Heart left ventricle (tissue), 16 donors: ENCODE results near the gene ABR. TPM values are rescaled to one million over a fixed set of nuclear protein-coding genes. Genes with fewer than 3 reads are reported as not detected.

Source experiments
- ATAC-seq, 4 donors: fragments of 200-7000 bp; cut with Tn5 transposase; one replicate each; pipeline ENCODE4 v1.9.1; 2020 to 2022; ENCODE audit warnings: moderate library complexity in 4 of 4, mild to moderate bottlenecking in 3 of 4, moderate number of reproducible peaks in 1 of 4
- DNase-seq, 5 donors: peaks; one replicate each; pipeline ENCODE4 v3.0.0-alpha.2; 2020
- H3K27ac ChIP-seq, 12 donors: fragments of 200-600 bp; sonication (generic) in 4 of 12; one replicate each; pipeline versions ENCODE4 v1.5.0 to v1.8.0; 2016 to 2022; ENCODE audit warnings: mild to moderate bottlenecking in 2 of 12
- H3K27me3 ChIP-seq, 9 donors: fragments of 200-600 bp; sonication (generic) in 2 of 9; one replicate each; pipeline versions ENCODE4 v1.5.1 to v1.8.0; 2016 to 2022; ENCODE audit warnings: mild to moderate bottlenecking in 3 of 9
- H3K36me3 ChIP-seq, 9 donors: fragments of 200-600 bp; sonication (generic) in 2 of 9; one replicate each; pipeline versions ENCODE4 v1.5.0 to v1.8.0; 2018 to 2022; ENCODE audit warnings: mild to moderate bottlenecking in 2 of 9
- H3K4me1 ChIP-seq, 12 donors: fragments of 200-600 bp; sonication (generic) in 4 of 12; one replicate each; pipeline versions ENCODE4 v1.5.0 to v1.8.0; 2016 to 2022; ENCODE audit warnings: mild to moderate bottlenecking in 3 of 12
- H3K4me3 ChIP-seq, 12 donors: fragments of 200-600 bp; sonication (generic) in 4 of 12; one replicate each; pipeline versions ENCODE4 v1.5.0 to v1.8.0; 2017 to 2022; ENCODE audit warnings: mild to moderate bottlenecking in 9 of 12, moderate library complexity in 4 of 12
- H3K9me3 ChIP-seq, 12 donors: fragments of 200-600 bp; sonication (generic) in 4 of 12; one replicate each; pipeline versions ENCODE4 v1.5.0 to v1.8.0; 2016 to 2022; ENCODE audit warnings: mild to moderate bottlenecking in 1 of 12
- POLR2A ChIP-seq, 2 donors: fragments of 450-650 bp; IDR thresholded peaks; one replicate each; pipeline ENCODE4 v1.6.1; 2017; ENCODE audit warnings: antibody characterized with exemption in 2 of 2, mild to moderate bottlenecking in 2 of 2, moderate library complexity in 2 of 2
- WGBS, 4 donors: extraction: QIAGEN DNeasy Blood & Tissue Kit in 2 of 4; methylation state at CpG; one replicate each; pipeline versions ENCODE4 v1.1.5 to v1.1.7; 2013 to 2018; 5-methylcytosine and 5-hydroxymethylcytosine counted together
- intact Hi-C, 10 donors: fragments of 100-400 bp; cut with DNase I; formaldehyde crosslinking; loops; one replicate each; pipeline versions ENCODE4 v1.11.1 to v1.14.2; 2022
- microRNA-seq, 4 donors: library from miRNA; unstranded; fragments of <30 nt; microRNA quantifications; one replicate each; pipeline versions ENCODE4 to v1.2.0, GENCODE V29; 2017 to 2020
- polyA plus RNA-seq, 2 donors: library from polyadenylated mRNA; stranded (reverse); fragments of 200-250 nt; gene quantifications; one replicate each; pipeline ENCODE4 v1.2.3, GENCODE V29; 2013
- total RNA-seq, 9 donors: library from RNA; depleted of rRNA in 2 of 9; stranded (reverse); fragments of >200 nt in 2 of 9; fragmentation: NEBNext Ultra II Directional in 3 of 9; extraction: Animal tissue kit (Norgen Biotek cat#: 25700) in 3 of 9; gene quantifications; one replicate each; pipeline versions ENCODE4 v1.1.0 to v1.2.4, GENCODE V29; 2016 to 2023
- TF ChIP-seq, protein P1 (sequence below), 12 donors: fragments of 200-600 bp; sonication (generic) in 4 of 12; IDR thresholded peaks; one replicate each; pipeline versions ENCODE4 v1.5.0 to v1.8.0; 2018 to 2022; ENCODE audit warnings: antibody characterized with exemption in 12 of 12, mild to moderate bottlenecking in 5 of 12
- donor health status: ischemic (EF 13 %, LVEDD 7.1; RV severe dilation, severe dysfunction).
- donor health status: healthy with polysubstance abuse.
- donor health status: DM: no; HTN: yes; CAD: no.
- donor health status: DM: no; HTN: no; CAD: no.
- donor health status: ischemic (EF 25% LVEDD 6.9; RV normal size, moderate dysfunction).
- donor health status: ischemic (EF 25% LVEDD 5.7; RV mildly dilated, moderate dysfunction).
- donor health status: healthy.
- donor health status: DM: yes; HTN: yes; CAD: no.
- donor health status: ischemic (EF 35%, LVEDD 5.7; RV mildly dilated, moderate dysfunction).
- donor health status: nonischemic (EF 11% LVEDD 7.7; RV severe dilation, severe dysfunction).
- donor health status: DM: yes; HTN: yes; CAD: no.
- donor health status: PGD.
- donor health status: ischemic (EF 29% LVEDD 5.4; RV normal size, mild dysfunction).
- donor health status: nonischemic (EF 23%, LVEDD 6.1; RV moderate dilation, normal function).

The ABR gene
- total and polyA plus RNA-seq, 11 donors: 64.5 to 171 (median 149) TPM

DNA sequence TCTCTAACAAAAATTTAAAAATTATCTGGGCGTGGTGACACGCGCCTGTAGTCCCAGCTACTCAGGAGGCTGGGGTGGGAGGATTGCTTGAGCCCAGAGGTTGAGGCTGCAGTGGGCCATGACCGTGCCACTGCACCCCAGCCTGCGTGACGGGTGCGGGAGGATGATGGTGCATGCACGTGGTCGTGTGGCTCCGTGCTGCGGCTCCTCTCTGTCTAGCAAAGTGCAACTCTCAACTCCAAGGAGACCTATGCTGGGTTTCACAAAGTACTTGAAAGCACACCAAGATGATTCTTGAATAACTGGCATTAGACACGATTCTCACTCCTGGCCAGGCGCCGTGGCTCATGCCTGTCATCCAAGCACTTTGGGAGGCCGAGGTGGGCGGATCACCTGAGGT is 226.0 kb downstream of the ABR start:
- Histone ChIP-seq H3K27ac (peak overlapping the region in 1 of 12 donors; percentile 83), H3K36me3 (no peaks in the 10 kb centered on the region), H3K9me3 (no peaks in the 10 kb centered on the region), H3K27me3 (no peaks in the 10 kb centered on the region), H3K4me3 (no peak overlapping the region), H3K4me1 (peaks cover 0 to 25% (median 9%) of the 10 kb centered on the region in 12 donors)
- intact Hi-C loops: no loop called here
- no peak for TF ChIP-seq POLR2A (IDR thresholded peaks at IDR 0.05)
- TF ChIP-seq, protein P1, sequence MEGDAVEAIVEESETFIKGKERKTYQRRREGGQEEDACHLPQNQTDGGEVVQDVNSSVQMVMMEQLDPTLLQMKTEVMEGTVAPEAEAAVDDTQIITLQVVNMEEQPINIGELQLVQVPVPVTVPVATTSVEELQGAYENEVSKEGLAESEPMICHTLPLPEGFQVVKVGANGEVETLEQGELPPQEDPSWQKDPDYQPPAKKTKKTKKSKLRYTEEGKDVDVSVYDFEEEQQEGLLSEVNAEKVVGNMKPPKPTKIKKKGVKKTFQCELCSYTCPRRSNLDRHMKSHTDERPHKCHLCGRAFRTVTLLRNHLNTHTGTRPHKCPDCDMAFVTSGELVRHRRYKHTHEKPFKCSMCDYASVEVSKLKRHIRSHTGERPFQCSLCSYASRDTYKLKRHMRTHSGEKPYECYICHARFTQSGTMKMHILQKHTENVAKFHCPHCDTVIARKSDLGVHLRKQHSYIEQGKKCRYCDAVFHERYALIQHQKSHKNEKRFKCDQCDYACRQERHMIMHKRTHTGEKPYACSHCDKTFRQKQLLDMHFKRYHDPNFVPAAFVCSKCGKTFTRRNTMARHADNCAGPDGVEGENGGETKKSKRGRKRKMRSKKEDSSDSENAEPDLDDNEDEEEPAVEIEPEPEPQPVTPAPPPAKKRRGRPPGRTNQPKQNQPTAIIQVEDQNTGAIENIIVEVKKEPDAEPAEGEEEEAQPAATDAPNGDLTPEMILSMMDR (IDR thresholded peaks at IDR 0.05): no peak
- no peak for DNase-seq
- 94 to 98% (median 96%) methylated on average over 15 to 16 of the region's 16 CpGs for WGBS, 4 donors
- no peak for ATAC-seq

Small RNA genes within 50 kb of the gene (microRNA-seq; reads per million reads assigned to microRNA genes)
- 0.60 to 1.0 (median 0.70) reads per million in 4 donors for gene MIR3183

Other genes with a start within 250 kb of the ABR start
- gene NXN, start 200.2 kb downstream of the ABR start, total RNA-seq: 10 to 100 TPM in 8 of 9 donors, 1 to 10 TPM in 1; 8.9 to 20.3 (median 15.8) TPM
- 10 to 100 TPM in 1 of 2 donors, 1 to 10 TPM in 1; 8.6 to 14.1 TPM for gene NXN, start 200.2 kb downstream of the ABR start, polyA plus RNA-seq
- gene TIMM22, start 182.9 kb downstream of the ABR start, total RNA-seq: 10 to 100 TPM; 12.5 to 20.4 (median 16.5) TPM
- gene TIMM22, start 182.9 kb downstream of the ABR start, polyA plus RNA-seq: 10 to 100 TPM; 16.0 to 19.8 TPM
- gene BHLHA9, start 90.5 kb upstream of the ABR start, total RNA-seq: not detected
- gene BHLHA9, start 90.5 kb upstream of the ABR start, polyA plus RNA-seq: not detected
- 10 to 100 TPM in 1 of 9 donors, 1 to 10 TPM in 3, under 1 TPM in 5; 0.07 to 22.7 (median 0.56) TPM for gene TRARG1, start 99.7 kb upstream of the ABR start, total RNA-seq
- gene TRARG1, start 99.7 kb upstream of the ABR start, polyA plus RNA-seq: 1 to 10 TPM; 1.7 to 2.2 TPM
- gene YWHAE, start 220.2 kb upstream of the ABR start, total RNA-seq: 1,000 to 10,000 TPM in 1 of 9 donors, 100 to 1,000 TPM in 8; 562 to 1,150 (median 618) TPM
- gene YWHAE, start 220.2 kb upstream of the ABR start, polyA plus RNA-seq: 100 to 1,000 TPM; 401 to 774 TPM